Colonic mucosa (tissue), 4 donors: Measurements from ENCODE around the gene KCNJ3. TPM values are rescaled to one million over a fixed set of nuclear protein-coding genes. Genes with fewer than 3 reads are reported as not detected.

Experiments
- DNase-seq: peaks from one replicate; pipeline ENCODE4 v3.0.0-alpha.2; 2020
- H3K27ac ChIP-seq: fragments of 200-600 bp; one replicate; pipeline ENCODE4 v1.8.0; 2021
- H3K27me3 ChIP-seq: fragments of 200-600 bp; one replicate; pipeline ENCODE4 v1.8.0; 2021
- H3K36me3 ChIP-seq: fragments of 200-600 bp; one replicate; pipeline ENCODE4 v1.8.0; 2021
- H3K4me1 ChIP-seq: fragments of 200-600 bp; one replicate; pipeline ENCODE4 v1.8.0; 2021; ENCODE audit warnings: mild to moderate bottlenecking
- H3K4me3 ChIP-seq: fragments of 200-600 bp; one replicate; pipeline ENCODE4 v1.8.0; 2021
- H3K9ac ChIP-seq, 2 donors: one replicate each; pipeline ENCODE4 v1.7.0; 2013; ENCODE audit warnings: control low read depth in 2 of 2, low read depth in 2 of 2, low read length in 2 of 2
- H3K9me3 ChIP-seq: fragments of 200-600 bp; one replicate; pipeline ENCODE4 v1.8.0; 2021
- CTCF ChIP-seq: fragments of 200-600 bp; IDR thresholded peaks from one replicate; pipeline ENCODE4 v1.8.0; 2022; ENCODE audit warnings: antibody characterized with exemption, mild to moderate bottlenecking
- intact Hi-C: fragments of 100-400 bp; cut with DNase I; formaldehyde crosslinking; loops from one replicate; pipeline ENCODE4 v1.14.1; 2022
- total RNA-seq, 2 donors: library from RNA; stranded (reverse); fragmentation: NEBNext Ultra II Directional in 1 of 2; extraction: Animal tissue kit (Norgen Biotek cat#: 25700) in 1 of 2; gene quantifications; one replicate each; pipeline ENCODE4 v1.2.1, GENCODE V29; 2021
- donor health status: healthy.
- donor health status: DM: no; HTN: no; CAD: no.
- donor health status: DM: no; HTN: no; CAD: no.

The KCNJ3 gene
- total RNA-seq, 2 donors from 2014 or later: 0.32 to 0.62 TPM

- Histone ChIP-seq H3K27ac (no peak overlapping the region), H3K4me3 (no peak overlapping the region), H3K9me3 (no peaks in the 10 kb centered on the region), H3K9ac (no peak overlapping the region), H3K4me1 (no peaks in the 10 kb centered on the region), H3K36me3 (no peaks in the 10 kb centered on the region), H3K27me3 (no peaks in the 10 kb centered on the region)
- TF ChIP-seq CTCF: no peak
- no peak for DNase-seq
- intact Hi-C loops: no loop called here
These were observed 64.1 kb downstream of the KCNJ3 start for GRCh38 chr2:154762638-154763037.

GRCh38 chr2:154771664-154772284 is 73.3 kb downstream of the KCNJ3 start:
- Histone ChIP-seq H3K9ac (no peak overlapping the region), H3K4me3 (no peak overlapping the region), H3K27me3 (no peaks in the 10 kb centered on the region), H3K9me3 (no peaks in the 10 kb centered on the region), H3K27ac (no peak overlapping the region), H3K36me3 (no peaks in the 10 kb centered on the region), H3K4me1 (no peaks in the 10 kb centered on the region)
- TF ChIP-seq CTCF: no peak
- intact Hi-C loops: no loop called here
- DNase-seq: no peak

- intact Hi-C loops: no loop called here
- no peak overlapping the region for H3K9ac ChIP-seq
- no peaks in the 10 kb centered on the region for H3K4me1 ChIP-seq
- no peak for DNase-seq
- no peak overlapping the region for H3K27ac ChIP-seq
- H3K9me3 ChIP-seq: no peaks in the 10 kb centered on the region
- TF ChIP-seq CTCF: no peak
- no peaks in the 10 kb centered on the region for H3K36me3 ChIP-seq
- H3K4me3 ChIP-seq: no peak overlapping the region
- no peaks in the 10 kb centered on the region for H3K27me3 ChIP-seq
These were observed 78.3 kb downstream of the KCNJ3 start for GRCh38 chr2:154776825-154777224.

- DNase-seq: no peak
- Histone ChIP-seq H3K9ac (no peak overlapping the region), H3K27me3 (no peaks in the 10 kb centered on the region), H3K36me3 (no peaks in the 10 kb centered on the region), H3K27ac (no peak overlapping the region), H3K9me3 (no peaks in the 10 kb centered on the region), H3K4me3 (no peak overlapping the region), H3K4me1 (no peaks in the 10 kb centered on the region)
- no peak for TF ChIP-seq CTCF
- intact Hi-C loops: no loop called here
These were observed 95.9 kb downstream of the KCNJ3 start for GRCh38 chr2:154794406-154794805.

GRCh38 chr2:154795651-154796050 is 97.2 kb downstream of the KCNJ3 start:
- H3K4me3 ChIP-seq: no peak overlapping the region
- no peak for DNase-seq
- no peak for TF ChIP-seq CTCF
- no peaks in the 10 kb centered on the region for H3K4me1 ChIP-seq
- H3K36me3 ChIP-seq: no peaks in the 10 kb centered on the region
- H3K9ac ChIP-seq: no peak overlapping the region
- no peak overlapping the region for H3K27ac ChIP-seq
- no peaks in the 10 kb centered on the region for H3K9me3 ChIP-seq
- intact Hi-C loops: no loop called here
- no peaks in the 10 kb centered on the region for H3K27me3 ChIP-seq
